ENCODE results near the gene PITX3. TPM values are rescaled to one million over a fixed set of nuclear protein-coding genes. Genes with fewer than 3 reads are reported as not detected.
"Not testable (repeated sequence)": the region's sequence is repeated elsewhere in the genome, so short reads cannot be mapped to it uniquely, and the experiment has no call there.

Gene PITX3
- total RNA-seq, 1 experiment from 2014 or later, result not detected

GRCh38 chr10:102255404-102255803, 14.1 kb upstream of the PITX3 start:
- no peak for DNase-seq (ENCODE audit: low spot score)

GRCh38 chr10:102254426-102254825, 13.1 kb upstream of the PITX3 start:
- DNase-seq (ENCODE audit: low spot score), result no peak

- DNase-seq (ENCODE audit: low spot score), result not testable (repeated sequence)
Measured at GRCh38 chr10:102252508-102252907, 11.2 kb upstream of the PITX3 start.

- DNase-seq (ENCODE audit: low spot score), result no peak
Measured at GRCh38 chr10:102247734-102248133, 6.4 kb upstream of the PITX3 start.

- no peak for DNase-seq (ENCODE audit: low spot score)
Measured at GRCh38 chr10:102246261-102246660, 4.9 kb upstream of the PITX3 start.

GRCh38 chr10:102245932-102246251, 4.6 kb upstream of the PITX3 start:
- no peak for DNase-seq (ENCODE audit: low spot score)

GRCh38 chr10:102245082-102245931, 4.0 kb upstream of the PITX3 start, which contains the start of gene GBF1:
TSS of gene GBF1 (plus strand) at chr10:102245532. CDS start at chr10:102258939, 13,407 bp downstream.
- DNase-seq (ENCODE audit: low spot score), result peak; percentile 100

- no peak for DNase-seq (ENCODE audit: low spot score)
Measured at GRCh38 chr10:102243309-102243708, 2.0 kb upstream of the PITX3 start.

- no peak for DNase-seq (ENCODE audit: low spot score)
Measured at GRCh38 chr10:102242118-102242485, 790 bp upstream of the PITX3 start.

GRCh38 chr10:102241032-102241443, 274 bp downstream of the PITX3 start:
- DNase-seq (ENCODE audit: low spot score), result no peak

- DNase-seq (ENCODE audit: low spot score), result no peak
Measured at GRCh38 chr10:102240467-102241031, 763 bp downstream of the PITX3 start.

- DNase-seq (ENCODE audit: low spot score), result no peak
Measured at GRCh38 chr10:102237711-102238252, 3.5 kb downstream of the PITX3 start.

- DNase-seq (ENCODE audit: low spot score), result no peak
Measured at GRCh38 chr10:102236006-102236405, 5.3 kb downstream of the PITX3 start.

GRCh38 chr10:102235598-102235920, 5.8 kb downstream of the PITX3 start:
- DNase-seq (ENCODE audit: low spot score), result peak; percentile 45

- DNase-seq (ENCODE audit: low spot score), result no peak
Measured at GRCh38 chr10:102234888-102235597, 6.3 kb downstream of the PITX3 start.

- no peak for DNase-seq (ENCODE audit: low spot score)
Measured at GRCh38 chr10:102233997-102234396, 7.3 kb downstream of the PITX3 start.

GRCh38 chr10:102231357-102232318, 9.7 kb downstream of the PITX3 start:
- DNase-seq (ENCODE audit: low spot score), result no peak

- DNase-seq (ENCODE audit: low spot score), result no peak
Measured at GRCh38 chr10:102230861-102231356, 10.4 kb downstream of the PITX3 start.

GRCh38 chr10:102230264-102230860, 10.9 kb downstream of the PITX3 start:
- DNase-seq (ENCODE audit: low spot score), result peak; percentile 30

GRCh38 chr10:102229810-102230263, 11.5 kb downstream of the PITX3 start:
- DNase-seq (ENCODE audit: low spot score), result peak; percentile 68

GRCh38 chr10:102227050-102227449, 14.3 kb downstream of the PITX3 start:
- DNase-seq (ENCODE audit: low spot score), result no peak
